GM10847 (cell line): Measurements from ENCODE around the gene POLR3E.

ENCODE experiments used
- POLR2A ChIP-seq: IDR thresholded peaks from 2 replicates; pipeline ENCODE4 v1.6.1; 2011; ENCODE audit not compliant: insufficient read length; ENCODE audit errors: extremely low read depth

POLR3E gene

DNA sequence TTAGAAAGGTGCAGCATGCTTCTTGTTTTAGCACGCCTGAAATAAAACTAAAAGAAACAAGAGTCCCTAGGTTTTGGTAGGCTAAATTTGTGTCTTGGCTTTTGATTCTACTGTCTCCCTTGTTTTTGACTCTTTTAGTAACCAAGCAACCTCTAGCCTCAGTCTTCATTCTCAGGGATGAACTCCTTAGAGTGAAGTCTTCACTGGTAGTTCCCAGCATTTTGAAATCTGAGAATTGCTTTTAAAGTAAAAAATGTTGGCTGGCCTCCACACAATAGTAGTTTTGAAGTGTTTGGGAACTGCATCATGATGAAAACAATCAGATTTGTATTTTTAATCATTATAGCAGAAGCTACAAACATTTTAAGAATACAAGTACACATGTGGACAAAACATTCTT, 83.3 kb downstream of the POLR3E start:
- TF ChIP-seq POLR2A: no peak

- TF ChIP-seq POLR2A: no peak
These were observed 84.2 kb downstream of the POLR3E start for GRCh38 chr16:22381392-22381791.

GRCh38 chr16:22383827-22384226, 86.6 kb downstream of the POLR3E start:
- no peak for TF ChIP-seq POLR2A
